GM18505 (cell line): ENCODE results near the gene CHST8.

Experiments used
- ATAC-seq: cut with Tn5 transposase; IDR thresholded peaks from one replicate; pipeline ENCODE4 v1.9.1; 2021; ENCODE audit not compliant: unreplicated experiment
- POLR2A ChIP-seq: IDR thresholded peaks from 4 replicates; pipeline ENCODE4 v1.6.1; 2011; ENCODE audit warnings: borderline replicate concordance; ENCODE audit not compliant: insufficient read depth, insufficient read length; ENCODE audit errors: extremely low read depth

CHST8 gene

DNA sequence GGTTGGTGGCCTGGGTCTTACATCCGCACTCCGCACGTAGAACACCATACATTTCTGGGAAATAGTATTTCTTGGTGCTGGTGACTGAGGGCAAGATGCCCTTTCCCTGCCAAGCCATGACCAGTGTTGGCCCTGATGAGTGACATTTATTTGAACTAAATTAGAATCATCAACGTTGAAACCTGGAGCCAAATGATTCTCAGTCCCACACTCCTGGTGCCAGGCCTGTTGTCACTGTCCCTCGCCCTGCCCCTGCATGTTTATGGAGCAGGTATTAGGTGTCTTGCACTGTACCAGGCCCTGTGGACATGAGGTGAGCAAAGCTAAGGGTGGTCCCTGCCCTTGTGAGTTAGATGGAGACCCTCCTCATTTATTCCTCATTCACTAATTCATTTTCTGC lies 5.8 kb downstream of the CHST8 start:
- TF ChIP-seq POLR2A: no peak
- no peak for ATAC-seq

DNA sequence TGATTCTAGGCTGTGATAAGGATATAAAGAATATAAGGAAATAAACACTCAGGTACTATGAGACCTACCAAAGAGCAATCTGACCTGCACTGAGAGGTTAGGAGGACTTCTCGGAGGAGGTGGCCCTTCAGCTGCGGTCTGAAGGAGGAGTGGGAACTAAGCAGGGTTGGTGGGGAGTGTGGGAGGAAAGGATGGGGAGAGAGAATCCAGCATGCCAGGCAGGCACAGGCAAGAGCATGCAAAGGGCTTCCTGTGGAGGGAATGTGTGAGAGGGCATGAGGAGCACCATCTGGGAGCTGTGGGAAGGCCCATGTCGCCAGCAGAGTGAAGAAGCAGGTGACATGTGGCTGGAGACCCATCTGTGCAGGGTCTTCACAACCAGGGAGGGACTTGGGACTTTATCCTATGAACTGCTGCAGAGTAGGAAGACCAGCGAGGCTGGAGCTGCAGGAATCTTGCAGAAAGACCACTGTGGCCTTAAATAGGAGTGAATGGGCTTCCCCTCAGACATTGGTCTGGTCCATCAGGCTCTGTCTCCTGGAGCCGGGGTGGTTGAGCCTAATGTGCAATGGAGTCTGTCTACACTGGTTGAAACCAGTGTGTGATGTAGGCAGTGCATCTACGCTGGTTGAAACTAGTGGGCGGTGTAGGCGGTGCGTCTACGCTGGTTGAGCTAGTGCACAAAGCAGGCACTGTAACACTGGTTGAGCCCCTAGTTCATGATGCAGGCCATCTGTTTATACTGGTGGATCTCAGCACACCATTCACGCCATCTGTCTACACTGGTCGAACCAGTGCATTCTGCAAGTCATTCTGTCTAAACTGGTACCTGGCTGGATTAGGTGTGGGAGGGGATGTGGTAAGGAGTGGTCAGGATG lies 6.4 kb downstream of the CHST8 start:
- TF ChIP-seq POLR2A: no peak
- ATAC-seq: no peak

DNA sequence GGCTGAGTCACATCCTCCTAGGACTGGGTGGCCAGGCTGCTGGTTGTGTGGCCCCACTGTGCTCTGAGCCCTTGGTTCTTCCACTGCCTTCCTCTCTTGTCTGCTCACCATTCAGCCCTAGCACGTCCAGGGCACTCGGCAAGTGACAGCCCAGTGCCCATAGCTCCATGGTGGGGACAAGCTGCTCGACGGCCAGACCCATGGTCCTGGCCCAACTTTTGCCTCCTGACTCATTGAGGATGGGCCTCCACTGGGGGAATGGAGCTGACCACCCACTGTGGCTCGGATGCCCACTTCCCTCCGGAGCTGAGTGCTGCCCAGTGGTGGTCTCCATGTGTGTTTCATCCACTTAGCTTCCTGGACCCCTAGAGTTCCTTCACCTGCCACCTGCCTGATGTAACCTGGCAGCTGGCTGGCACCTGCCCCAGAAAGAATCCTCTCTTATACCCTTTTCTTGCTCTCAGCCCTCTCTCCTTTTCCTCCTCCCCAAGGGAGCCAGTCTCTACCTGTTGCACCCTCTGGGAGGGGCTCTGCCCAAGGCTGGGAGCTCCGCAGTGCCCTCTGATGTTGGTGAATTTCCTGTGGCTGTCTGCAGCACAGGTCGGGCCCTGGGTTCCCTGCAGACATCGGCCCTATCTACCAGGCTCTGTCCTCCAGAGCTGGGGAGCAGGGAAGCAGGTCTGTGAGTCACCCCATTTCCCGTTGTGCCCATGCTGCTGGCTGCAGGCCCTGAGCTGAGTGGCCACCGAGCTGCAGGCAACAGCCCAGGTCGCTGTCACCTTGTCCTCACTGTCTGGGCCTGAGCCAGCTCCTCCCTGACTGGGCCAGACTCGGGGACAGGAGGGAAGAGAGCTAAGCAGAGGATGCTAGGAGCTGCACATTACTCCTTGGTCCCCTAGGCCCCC lies 7.4 kb downstream of the CHST8 start:
- ATAC-seq: no peak
- TF ChIP-seq POLR2A: no peak

DNA sequence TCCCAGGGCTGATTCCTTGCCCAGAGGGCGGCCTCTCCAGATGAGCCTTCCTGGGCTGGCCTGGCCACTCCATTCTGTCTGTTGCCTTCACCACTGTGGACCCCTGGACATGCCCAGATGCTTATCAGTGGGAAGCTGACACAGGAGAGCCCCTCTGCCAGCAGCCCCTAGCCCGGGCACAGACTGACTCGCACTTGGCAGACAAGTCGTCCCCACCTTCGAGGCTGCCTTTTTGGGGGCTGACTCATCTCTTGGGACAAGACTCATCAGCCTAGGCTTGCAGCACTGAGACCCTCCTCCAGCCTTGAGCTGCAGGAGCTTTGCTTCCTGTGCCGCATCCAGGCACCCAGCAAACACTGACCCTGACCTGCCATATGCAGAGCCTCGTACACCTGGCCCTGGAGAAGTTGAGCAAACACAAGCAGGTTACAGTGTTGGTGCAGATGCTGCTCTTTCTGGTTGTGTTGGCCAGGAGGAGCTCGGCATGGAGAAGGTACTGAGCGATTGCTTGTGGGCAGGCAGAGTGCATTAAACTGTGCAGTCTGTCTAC lies 8.1 kb downstream of the CHST8 start:
- ATAC-seq: no peak
- TF ChIP-seq POLR2A: no peak

DNA sequence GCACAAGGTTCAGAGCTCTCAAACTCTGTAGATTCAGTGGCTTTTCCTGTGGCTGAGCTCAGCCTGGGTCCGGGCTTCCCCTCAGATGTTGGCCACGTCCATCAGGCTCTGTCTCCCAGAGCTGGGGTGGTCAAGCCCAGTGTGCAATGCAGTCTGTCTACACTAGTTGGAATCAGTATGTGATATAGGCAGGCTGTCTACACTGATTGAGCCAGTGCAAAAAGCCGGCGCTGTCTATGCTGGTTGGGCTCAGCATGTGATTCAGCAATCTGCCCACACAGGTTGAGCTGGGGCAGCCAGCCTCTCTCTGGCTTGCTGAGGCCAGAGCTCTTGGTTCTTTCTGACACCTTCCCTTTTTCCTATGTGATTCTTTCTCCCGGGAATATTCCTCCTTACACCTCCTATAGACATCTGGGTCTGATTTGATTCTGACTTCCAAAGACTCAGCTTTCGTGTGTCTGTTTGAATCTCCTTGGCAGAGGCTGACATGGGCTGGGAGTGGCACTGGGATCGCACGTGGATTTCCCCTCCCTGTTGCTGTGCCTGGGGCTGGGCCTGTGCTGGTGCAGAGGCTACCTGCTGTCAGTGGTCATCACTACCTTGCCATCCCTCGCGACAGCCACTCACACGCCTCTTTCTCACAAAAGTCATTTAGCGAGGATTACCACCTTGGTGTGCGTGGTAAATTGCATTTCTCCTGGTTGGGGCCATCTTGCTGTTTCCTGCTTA lies 9.3 kb downstream of the CHST8 start:
- TF ChIP-seq POLR2A: no peak
- ATAC-seq: no peak

DNA sequence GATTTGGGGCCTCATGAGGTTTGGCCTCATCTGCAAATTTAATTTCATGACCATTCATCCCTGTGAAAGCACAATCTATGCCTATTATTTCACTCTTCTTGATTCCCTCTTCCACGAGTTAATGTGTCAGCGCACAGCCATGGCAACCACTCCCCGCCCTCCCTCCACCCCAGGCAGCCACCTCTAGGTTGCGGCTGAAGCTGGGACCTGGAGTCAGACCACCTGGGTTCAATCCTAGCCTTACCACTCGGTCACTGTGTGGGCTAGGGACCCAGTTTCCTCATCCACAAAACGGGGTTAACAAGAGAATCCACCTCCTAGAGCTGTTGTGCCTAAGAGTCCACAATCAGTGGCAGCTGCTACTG lies 9.8 kb downstream of the CHST8 start:
- no peak for ATAC-seq
- TF ChIP-seq POLR2A: no peak

DNA sequence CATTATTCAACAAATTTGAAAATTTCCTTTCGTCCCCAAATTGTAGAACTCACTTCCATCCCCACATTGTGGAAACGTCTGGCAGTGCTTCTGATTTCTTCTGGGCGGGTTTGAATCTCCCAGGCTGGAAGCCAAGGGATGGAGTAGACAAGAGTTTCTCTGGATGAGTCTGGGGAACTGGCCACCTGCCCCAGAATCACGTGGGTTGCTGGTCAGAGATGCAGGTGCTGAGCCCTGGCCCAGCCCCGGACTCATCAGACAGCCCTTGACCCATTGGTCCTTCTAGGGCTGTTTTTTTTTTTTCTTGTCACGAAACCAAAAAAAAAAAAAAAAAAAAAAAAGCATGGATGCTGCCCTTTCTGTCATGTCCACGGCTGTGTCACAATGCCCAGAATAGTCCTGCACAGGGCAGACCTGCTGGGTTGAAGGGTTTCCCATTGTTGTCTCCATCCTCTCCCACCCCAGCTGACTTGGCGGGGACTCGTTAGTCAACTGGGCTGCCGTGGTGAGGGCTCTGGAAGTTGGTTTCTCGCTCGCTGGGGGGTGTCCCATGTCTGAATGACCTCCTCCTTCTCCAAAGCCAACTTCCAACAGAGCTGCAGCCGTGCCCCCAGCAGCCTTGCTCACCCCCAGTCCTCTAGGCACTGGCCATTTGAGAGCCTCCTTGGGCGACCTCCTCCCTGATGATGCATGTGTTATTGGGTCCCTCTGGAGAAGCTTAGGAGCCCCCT lies 12.8 kb downstream of the CHST8 start:
- ATAC-seq: no peak
- no peak for TF ChIP-seq POLR2A

DNA sequence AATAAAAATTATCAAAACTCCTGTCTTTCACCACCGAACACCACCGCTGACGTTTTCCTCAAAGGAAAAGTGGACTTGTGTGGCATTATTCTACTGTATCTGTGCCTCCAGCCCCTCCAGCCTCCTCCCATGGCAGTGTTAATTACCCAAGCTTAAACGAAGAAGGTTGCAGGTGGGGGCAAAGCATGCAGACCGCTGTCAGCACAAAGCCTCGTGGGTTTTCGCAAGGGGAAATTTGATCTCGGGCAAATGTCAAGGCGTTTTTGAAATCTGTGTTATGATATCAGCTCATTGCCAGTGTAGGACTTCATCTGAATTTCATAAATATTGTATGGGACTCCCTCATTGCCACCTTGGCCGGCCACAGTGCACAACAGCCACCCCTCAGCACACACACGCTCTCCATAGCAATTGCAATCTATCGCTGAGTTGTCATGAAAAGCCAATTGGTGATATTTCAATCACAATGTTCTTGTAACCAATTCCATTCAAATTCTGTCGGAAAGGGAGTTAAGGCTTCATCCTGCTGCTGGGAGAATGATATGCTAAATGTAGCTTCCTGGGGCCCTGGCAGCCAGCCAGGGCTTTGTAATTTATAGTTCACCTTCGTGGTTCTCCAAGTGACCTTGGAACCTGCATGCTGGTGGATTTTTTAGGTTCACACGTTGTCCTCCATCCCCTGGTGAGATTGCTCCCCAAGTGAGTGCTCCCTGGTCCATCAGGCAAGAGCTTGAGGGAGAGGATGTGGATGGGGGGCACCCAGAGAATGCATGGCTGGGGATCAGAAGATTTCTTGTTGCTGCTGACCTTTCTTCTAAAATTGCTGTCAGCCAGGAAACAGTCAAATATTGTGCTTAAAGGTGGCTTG lies 16.6 kb downstream of the CHST8 start:
- no peak for ATAC-seq
- no peak for TF ChIP-seq POLR2A

DNA sequence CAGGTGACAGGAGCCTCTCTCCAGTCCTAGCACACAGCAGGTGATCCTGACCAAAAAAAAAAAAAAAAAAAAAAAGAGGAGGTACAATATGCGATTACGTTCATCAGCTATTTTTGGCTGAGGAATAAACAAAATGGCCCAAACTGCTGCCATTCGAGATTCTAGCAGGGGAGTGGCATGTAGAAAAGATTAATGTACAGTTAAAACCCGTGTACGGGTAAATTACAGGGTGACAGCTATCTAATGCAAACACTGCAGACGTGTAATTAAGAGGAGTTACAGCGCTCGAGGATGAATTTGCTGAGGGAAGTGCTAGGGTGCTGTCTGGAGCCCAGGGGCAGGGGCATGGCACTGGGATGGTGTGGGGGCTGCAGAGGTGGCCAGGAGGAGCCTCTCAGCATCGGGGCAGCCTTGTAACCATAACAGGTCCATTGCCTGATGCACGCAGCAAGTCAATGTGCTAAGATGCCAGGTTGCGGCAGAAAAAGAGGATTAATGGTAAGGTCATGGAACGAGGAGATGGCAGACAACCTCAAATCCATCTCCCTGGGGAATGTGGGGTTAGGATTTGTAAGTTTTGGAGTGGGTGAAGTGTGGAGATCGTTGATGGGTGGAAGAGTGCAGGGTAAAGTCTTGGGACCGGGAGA lies 17.4 kb downstream of the CHST8 start:
- no peak for TF ChIP-seq POLR2A
- no peak for ATAC-seq

DNA sequence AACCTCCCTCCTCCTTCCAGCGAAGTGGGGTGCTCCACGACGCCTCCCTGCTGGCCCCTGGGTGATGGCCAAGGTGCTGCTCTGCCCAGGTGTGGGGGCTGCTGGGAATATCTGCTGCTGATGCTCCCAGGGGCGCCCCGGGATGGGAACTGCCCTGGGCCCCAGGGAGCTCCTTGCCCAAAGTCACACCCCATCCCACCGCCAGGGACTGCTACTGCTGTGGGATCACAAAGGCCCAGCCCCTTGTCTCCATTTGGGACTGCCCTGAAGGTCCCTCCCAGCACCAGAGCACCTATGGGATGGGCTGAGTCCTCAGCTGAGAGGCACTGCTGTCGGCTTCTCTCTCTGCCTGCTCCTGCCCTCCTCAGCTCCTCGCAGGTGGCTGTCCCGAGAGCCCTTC lies 19.0 kb downstream of the CHST8 start:
- no peak for TF ChIP-seq POLR2A
- ATAC-seq: no peak

DNA sequence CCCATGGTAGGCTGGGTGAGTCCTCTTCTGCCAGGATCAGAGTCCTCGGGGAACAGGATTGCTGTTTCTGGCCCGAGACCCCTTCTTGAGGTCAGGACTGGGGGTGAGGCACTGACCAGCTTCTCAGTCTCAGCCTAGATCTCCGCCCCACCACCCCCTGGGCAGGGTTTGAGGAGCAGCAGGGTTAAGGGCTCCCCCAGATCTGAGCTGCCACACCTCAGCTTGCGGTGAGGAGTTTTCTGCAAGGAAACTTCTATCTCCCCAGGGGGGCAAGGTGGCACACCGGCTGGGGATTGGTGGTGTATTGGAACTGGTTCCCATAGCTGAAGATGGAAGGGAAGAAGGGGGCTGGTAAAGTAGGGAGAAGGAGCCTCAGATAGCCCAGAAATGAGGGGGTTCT lies 19.5 kb downstream of the CHST8 start:
- ATAC-seq: no peak
- no peak for TF ChIP-seq POLR2A

DNA sequence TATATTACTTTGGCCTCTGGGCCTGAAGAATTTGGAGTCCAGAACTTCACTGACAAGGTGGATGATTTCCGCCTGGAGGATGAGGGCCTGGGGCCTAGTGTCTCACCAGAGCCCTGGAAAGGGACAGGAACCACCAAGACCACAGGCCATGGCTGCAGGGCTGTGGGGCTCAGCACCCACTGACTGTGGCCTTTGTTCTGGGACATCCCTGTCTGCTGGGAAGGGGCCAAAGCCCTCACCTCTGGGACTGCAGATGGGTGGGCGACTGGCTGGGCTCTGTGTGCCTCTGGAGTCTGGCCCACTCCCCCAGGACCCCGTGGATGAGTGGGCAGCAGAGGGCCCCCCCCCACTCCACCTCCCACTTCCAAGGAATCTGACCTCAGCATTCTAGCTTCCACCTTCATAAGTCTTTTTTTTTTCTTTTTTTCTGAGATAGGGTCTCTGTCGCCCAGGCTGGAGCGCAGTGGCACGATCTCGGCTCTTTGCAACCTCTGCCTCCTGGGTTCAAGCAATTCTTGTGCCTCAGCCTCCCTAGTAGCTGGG lies 20.3 kb downstream of the CHST8 start:
- ATAC-seq: no peak

More for the DNA sequence above, 20.3 kb downstream of the CHST8 start:
- no peak for TF ChIP-seq POLR2A
